Neural cell (in vitro differentiated cells): ENCODE measurements around the gene GBP4. TPM values are rescaled to one million over a fixed set of nuclear protein-coding genes. Genes with fewer than 3 reads are reported as not detected.

Source experiments
- H2AFZ ChIP-seq: fragments of 200-600, 300-800 bp; sonication (generic), shearing (Covaris generic); 2 replicates; pipeline ENCODE4 v1.6.0; 2014; ENCODE audit warnings: low read depth, mild to moderate bottlenecking, antibody characterized with exemption, low read length, moderate library complexity
- H3F3A ChIP-seq: fragments of 200-600 bp; shearing (Covaris generic); 2 replicates; pipeline ENCODE4 v1.6.1; 2016; ENCODE audit warnings: mild to moderate bottlenecking, moderate library complexity, mixed read lengths, antibody characterized with exemption, low read length; ENCODE audit not compliant: insufficient read depth, poor library complexity, severe bottlenecking
- H3K27ac ChIP-seq: fragments of 200-600, 300-800 bp; sonication (generic), shearing (Covaris generic); 2 replicates; pipeline ENCODE4 v1.5.1; 2014; ENCODE audit warnings: mild to moderate bottlenecking, low read length, moderate library complexity
- H3K27me3 ChIP-seq: fragments of 300-800, 200-600 bp; sonication (generic), shearing (Covaris generic); 2 replicates; pipeline ENCODE4 v1.6.0; 2014; ENCODE audit warnings: mild to moderate bottlenecking, low read depth, low read length, moderate library complexity; ENCODE audit not compliant: insufficient read depth
- H3K36me3 ChIP-seq: fragments of 300-800, 200-600 bp; sonication (generic), shearing (Covaris generic); 2 replicates; pipeline ENCODE4 v1.5.1; 2014; ENCODE audit warnings: mild to moderate bottlenecking, antibody characterized with exemption, low read length, moderate library complexity; ENCODE audit not compliant: insufficient read depth
- H3K4me2 ChIP-seq: fragments of 300-800, 200-600 bp; sonication (generic), shearing (Covaris generic); 2 replicates; pipeline ENCODE4 v1.6.0; 2014; ENCODE audit warnings: mild to moderate bottlenecking, low read length
- H3K4me3 ChIP-seq: fragments of 300-800, 200-600 bp; sonication (generic), shearing (Covaris generic); 2 replicates; pipeline ENCODE4 v1.5.1; 2014; ENCODE audit warnings: mild to moderate bottlenecking, low read length, moderate library complexity
- H3K79me2 ChIP-seq: fragments of 200-600 bp; shearing (Covaris generic); replicated peaks from 2 replicates; pipeline ENCODE4 v1.6.0; 2014; ENCODE audit warnings: mild to moderate bottlenecking, low read length, moderate library complexity; ENCODE audit not compliant: insufficient read depth
- H3K9ac ChIP-seq: fragments of 300-800, 200-600 bp; sonication (generic), shearing (Covaris generic); 2 replicates; pipeline ENCODE4 v1.6.1; 2016; ENCODE audit warnings: mild to moderate bottlenecking, low read length, mixed read lengths
- H3K9me2 ChIP-seq: fragments of 200-600 bp; shearing (Covaris generic); 2 replicates; pipeline ENCODE4 v1.6.1; 2016; ENCODE audit warnings: mild to moderate bottlenecking, low read length, mixed read lengths; ENCODE audit not compliant: insufficient read depth
- H3K9me3 ChIP-seq: fragments of 200-600, 300-800 bp; sonication (generic), shearing (Covaris generic); 2 replicates; pipeline ENCODE4 v1.6.1; 2016; ENCODE audit warnings: mild to moderate bottlenecking, mixed run types, low read length, moderate library complexity, mixed read lengths
- H4K20me1 ChIP-seq: fragments of 200-600 bp; shearing (Covaris generic); 2 replicates; pipeline ENCODE4 v1.6.1; 2016; ENCODE audit warnings: mild to moderate bottlenecking, mixed run types; ENCODE audit not compliant: insufficient read depth
- EP300 ChIP-seq: fragments of 450-650 bp; conservative IDR thresholded peaks from 2 replicates; pipeline ENCODE4 v1.6.1; 2014; ENCODE audit warnings: antibody characterized with exemption, mild to moderate bottlenecking, moderate library complexity; ENCODE audit not compliant: poor library complexity, severe bottlenecking
- EZH2 ChIP-seq: fragments of 200-600, 300-800 bp; shearing (Covaris generic), sonication (generic); IDR thresholded peaks from 2 replicates; pipeline ENCODE4 v1.6.1; 2014; ENCODE audit warnings: antibody characterized with exemption, low read length, borderline replicate concordance, mild to moderate bottlenecking; ENCODE audit not compliant: insufficient read depth, poor library complexity, severe bottlenecking
- MXI1 ChIP-seq: fragments of 450-650 bp; conservative IDR thresholded peaks from 2 replicates; pipeline ENCODE4 v1.6.1; 2014; ENCODE audit warnings: antibody characterized with exemption, mild to moderate bottlenecking; ENCODE audit not compliant: poor library complexity, severe bottlenecking
- POLR2AphosphoS5 ChIP-seq: IDR thresholded peaks from 2 replicates; pipeline ENCODE4 v1.6.1; 2012
- RAD21 ChIP-seq: fragments of 450-650 bp; conservative IDR thresholded peaks from 2 replicates; pipeline ENCODE4 v1.6.1; 2014; ENCODE audit warnings: antibody characterized with exemption, mild to moderate bottlenecking, moderate library complexity
- SMC3 ChIP-seq: fragments of 450-650 bp; conservative IDR thresholded peaks from 2 replicates; pipeline ENCODE4 v1.6.1; 2014; ENCODE audit warnings: antibody characterized with exemption, mild to moderate bottlenecking, moderate library complexity; ENCODE audit not compliant: poor library complexity
- TAF1 ChIP-seq: IDR thresholded peaks from 2 replicates; pipeline ENCODE4 v1.6.1; 2012; ENCODE audit warnings: low read depth
- polyA plus RNA-seq: library from polyadenylated mRNA; depleted of rRNA; stranded (reverse); fragments of >200 nt; gene quantifications from 2 replicates; pipeline ENCODE4 v1.2.3, GENCODE V29; 2014
- TF ChIP-seq, protein P1 (sequence below): IDR thresholded peaks from 2 replicates; pipeline ENCODE4 v1.6.1; 2012; ENCODE audit warnings: borderline replicate concordance
- TF ChIP-seq, protein P2 (sequence below): fragments of 450-650 bp; IDR thresholded peaks from 2 replicates; pipeline ENCODE4 v1.5.1; 2014; ENCODE audit warnings: antibody characterized with exemption, mild to moderate bottlenecking, moderate library complexity; ENCODE audit not compliant: poor library complexity, severe bottlenecking

The GBP4 gene
- polyA plus RNA-seq, 1 donor from 2014 or later = not detected

DNA sequence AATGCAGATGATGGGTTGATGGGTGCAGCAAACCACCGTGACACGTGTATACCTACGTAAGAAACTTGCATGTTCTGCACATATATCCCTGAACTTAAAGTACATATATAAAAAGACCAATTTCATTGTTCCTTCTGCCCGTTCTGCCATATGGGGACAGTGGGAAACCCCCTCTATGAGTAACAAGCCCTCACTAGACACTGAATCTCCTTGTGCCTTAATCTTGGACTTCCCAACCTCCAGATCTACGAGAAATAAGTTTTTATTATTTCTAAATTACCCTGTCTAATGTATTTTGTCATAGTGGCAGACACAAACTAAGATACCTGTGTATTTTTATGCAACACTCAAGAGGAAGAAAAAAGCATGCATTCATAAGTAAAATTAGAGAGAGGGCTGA, 32.9 kb downstream of the GBP4 start:
- Histone ChIP-seq H3K9ac (no peak overlapping the region), H4K20me1 (no peaks in the 10 kb centered on the region), H3K27me3 (no peaks in the 10 kb centered on the region), H3K4me2 (no peak overlapping the region), H3K9me2 (no peaks in the 10 kb centered on the region), H3K9me3 (no peaks in the 10 kb centered on the region), H3K4me3 (no peak overlapping the region), H3F3A (no peaks in the 10 kb centered on the region), H3K36me3 (no peaks in the 10 kb centered on the region), H3K27ac (no peak overlapping the region), H2AFZ (no peak overlapping the region), H3K79me2 (no peaks in the 10 kb centered on the region)
- TF ChIP-seq MXI1 (no peak), RAD21 (no peak), TAF1 (no peak), POLR2AphosphoS5 (no peak), EP300 (no peak), SMC3 (no peak), EZH2 (no peak)
- TF ChIP-seq, protein P1, sequence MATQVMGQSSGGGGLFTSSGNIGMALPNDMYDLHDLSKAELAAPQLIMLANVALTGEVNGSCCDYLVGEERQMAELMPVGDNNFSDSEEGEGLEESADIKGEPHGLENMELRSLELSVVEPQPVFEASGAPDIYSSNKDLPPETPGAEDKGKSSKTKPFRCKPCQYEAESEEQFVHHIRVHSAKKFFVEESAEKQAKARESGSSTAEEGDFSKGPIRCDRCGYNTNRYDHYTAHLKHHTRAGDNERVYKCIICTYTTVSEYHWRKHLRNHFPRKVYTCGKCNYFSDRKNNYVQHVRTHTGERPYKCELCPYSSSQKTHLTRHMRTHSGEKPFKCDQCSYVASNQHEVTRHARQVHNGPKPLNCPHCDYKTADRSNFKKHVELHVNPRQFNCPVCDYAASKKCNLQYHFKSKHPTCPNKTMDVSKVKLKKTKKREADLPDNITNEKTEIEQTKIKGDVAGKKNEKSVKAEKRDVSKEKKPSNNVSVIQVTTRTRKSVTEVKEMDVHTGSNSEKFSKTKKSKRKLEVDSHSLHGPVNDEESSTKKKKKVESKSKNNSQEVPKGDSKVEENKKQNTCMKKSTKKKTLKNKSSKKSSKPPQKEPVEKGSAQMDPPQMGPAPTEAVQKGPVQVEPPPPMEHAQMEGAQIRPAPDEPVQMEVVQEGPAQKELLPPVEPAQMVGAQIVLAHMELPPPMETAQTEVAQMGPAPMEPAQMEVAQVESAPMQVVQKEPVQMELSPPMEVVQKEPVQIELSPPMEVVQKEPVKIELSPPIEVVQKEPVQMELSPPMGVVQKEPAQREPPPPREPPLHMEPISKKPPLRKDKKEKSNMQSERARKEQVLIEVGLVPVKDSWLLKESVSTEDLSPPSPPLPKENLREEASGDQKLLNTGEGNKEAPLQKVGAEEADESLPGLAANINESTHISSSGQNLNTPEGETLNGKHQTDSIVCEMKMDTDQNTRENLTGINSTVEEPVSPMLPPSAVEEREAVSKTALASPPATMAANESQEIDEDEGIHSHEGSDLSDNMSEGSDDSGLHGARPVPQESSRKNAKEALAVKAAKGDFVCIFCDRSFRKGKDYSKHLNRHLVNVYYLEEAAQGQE = no peak
- TF ChIP-seq, protein P2, sequence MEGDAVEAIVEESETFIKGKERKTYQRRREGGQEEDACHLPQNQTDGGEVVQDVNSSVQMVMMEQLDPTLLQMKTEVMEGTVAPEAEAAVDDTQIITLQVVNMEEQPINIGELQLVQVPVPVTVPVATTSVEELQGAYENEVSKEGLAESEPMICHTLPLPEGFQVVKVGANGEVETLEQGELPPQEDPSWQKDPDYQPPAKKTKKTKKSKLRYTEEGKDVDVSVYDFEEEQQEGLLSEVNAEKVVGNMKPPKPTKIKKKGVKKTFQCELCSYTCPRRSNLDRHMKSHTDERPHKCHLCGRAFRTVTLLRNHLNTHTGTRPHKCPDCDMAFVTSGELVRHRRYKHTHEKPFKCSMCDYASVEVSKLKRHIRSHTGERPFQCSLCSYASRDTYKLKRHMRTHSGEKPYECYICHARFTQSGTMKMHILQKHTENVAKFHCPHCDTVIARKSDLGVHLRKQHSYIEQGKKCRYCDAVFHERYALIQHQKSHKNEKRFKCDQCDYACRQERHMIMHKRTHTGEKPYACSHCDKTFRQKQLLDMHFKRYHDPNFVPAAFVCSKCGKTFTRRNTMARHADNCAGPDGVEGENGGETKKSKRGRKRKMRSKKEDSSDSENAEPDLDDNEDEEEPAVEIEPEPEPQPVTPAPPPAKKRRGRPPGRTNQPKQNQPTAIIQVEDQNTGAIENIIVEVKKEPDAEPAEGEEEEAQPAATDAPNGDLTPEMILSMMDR = no peak

DNA sequence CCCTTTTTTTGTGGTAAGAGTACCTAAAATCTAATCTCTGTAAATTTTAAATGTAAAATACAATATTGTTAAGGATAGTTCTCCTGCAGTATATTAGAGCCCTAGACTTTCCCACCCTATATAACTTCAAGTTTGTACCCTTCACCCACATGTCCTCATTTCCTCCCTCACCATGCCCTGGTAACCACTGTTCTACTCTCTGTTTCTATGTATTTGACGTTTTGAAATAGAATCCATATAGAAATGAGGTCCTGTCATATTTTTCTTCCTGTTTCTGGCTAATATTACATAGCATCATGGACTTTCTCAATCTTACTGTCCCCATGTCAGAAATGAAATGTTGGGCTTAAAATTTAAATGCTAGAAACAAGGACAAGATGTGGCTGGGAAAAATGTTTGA, 47.7 kb downstream of the GBP4 start:
- H3K36me3 ChIP-seq = no peaks in the 10 kb centered on the region
- no peaks in the 10 kb centered on the region for H3K79me2 ChIP-seq
- H3K4me3 ChIP-seq = no peak overlapping the region
- no peak for TF ChIP-seq EP300
- TF ChIP-seq, protein P1 = no peak
- TF ChIP-seq POLR2AphosphoS5 = no peak
- no peak for TF ChIP-seq RAD21
- no peak for TF ChIP-seq MXI1
- TF ChIP-seq, protein P2 = no peak
- no peaks in the 10 kb centered on the region for H3K9me3 ChIP-seq
- H2AFZ ChIP-seq = no peak overlapping the region
- no peak overlapping the region for H3K4me2 ChIP-seq
- H3K27me3 ChIP-seq = no peaks in the 10 kb centered on the region
- H4K20me1 ChIP-seq = no peaks in the 10 kb centered on the region
- no peaks in the 10 kb centered on the region for H3F3A ChIP-seq
- H3K27ac ChIP-seq = no peak overlapping the region
- no peaks in the 10 kb centered on the region for H3K9me2 ChIP-seq
- no peak overlapping the region for H3K9ac ChIP-seq
